Stimulated activated CD4-positive, alpha-beta T cell treated with anti-CD3 and anti-CD28 coated beads, Interleukin-12 subunit alpha, Interleukin-12 subunit beta, amount 100 ng/mL, for 24 hours (primary cell): ENCODE data around the gene FBXO31.
"Not testable (repeated sequence)": the region's sequence is repeated elsewhere in the genome, so short reads cannot be mapped to it uniquely, and the experiment has no call there.

Experiments used
- DNase-seq, 2 experiments: peaks; one replicate each; pipeline ENCODE4 v3.0.0-alpha.2; 2020; ENCODE audit warnings: low read depth in 2 of 2

FBXO31 gene

DNA sequence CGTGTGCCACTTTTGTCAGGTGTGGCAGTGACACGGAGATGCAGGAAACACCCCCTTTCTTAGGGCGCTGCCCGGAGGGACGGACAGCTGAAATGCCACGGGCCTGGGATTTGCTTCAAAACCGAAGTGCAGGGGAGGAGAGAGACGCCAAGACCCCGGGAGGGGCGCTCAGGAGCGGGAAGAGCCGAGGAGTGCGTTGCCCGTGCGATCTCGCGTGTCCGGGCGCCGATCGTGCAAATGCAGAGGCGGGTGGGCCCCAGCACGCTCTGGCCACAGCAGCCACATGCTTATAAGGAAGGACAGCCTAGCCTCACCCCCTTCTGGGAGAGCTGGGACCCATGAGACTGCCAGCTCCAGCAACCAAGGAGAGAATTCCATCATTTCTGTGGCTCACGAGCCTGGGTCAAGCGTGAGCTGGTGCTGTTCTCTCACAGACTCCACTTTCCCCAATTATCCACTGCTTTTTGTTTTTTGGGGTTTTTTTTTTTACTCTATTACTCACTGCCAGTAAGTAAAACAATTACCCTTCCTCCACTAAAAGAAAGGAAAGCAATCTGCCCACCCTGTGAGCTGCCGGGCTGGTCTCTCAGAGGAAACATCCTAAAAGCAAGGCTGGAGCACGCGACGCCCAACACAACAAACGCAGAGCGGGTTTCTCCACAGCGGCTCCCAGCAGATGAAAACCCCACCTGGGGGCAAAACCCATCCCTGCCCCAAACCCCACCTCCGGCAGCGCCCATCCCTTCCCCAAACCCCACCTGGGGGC lies 39.2 kb downstream of the FBXO31 start:
- DNase-seq = no peak

- no peak for DNase-seq
Measured at GRCh38 chr16:87343753-87344050, 39.9 kb downstream of the FBXO31 start.

DNA sequence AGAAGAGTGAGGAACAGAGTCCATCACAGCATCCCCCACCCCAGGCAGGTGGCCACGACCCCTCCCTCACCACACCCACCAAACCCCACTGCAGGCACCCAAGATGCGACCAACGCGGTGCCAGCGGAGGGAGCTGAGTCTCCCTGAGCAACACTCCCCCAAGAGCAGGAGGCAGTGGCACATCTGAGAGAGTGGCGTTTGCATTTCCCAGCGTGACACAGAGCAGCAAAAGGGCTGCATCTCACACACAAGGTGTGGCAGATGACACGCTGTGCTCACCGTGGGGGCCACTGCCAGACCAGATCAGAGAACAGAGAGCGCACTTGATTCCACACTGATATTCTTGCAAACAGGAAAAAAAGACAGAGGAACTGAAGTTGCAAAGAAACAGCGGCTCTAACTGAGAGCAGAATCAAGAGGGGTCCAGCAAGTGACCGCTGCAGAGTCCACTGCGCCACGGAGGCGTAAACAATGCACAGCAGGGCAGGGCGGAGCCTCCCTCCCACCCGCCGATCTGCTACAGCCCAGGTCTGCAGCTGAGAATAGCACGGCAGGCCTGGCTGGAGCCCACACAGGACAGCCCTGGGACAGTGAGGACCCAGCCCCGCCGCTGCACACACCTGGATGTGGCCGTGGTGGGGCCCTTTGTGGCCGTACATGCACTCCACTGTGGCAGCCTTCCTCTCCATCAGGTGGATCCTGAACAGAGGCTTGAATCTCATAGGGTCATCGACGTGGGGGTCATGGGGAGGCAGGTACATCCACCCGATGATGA lies 40.4 kb downstream of the FBXO31 start:
- no peak for DNase-seq

GRCh38 chr16:87342504-87342903 lies 41.1 kb downstream of the FBXO31 start:
- DNase-seq = no peak

DNA sequence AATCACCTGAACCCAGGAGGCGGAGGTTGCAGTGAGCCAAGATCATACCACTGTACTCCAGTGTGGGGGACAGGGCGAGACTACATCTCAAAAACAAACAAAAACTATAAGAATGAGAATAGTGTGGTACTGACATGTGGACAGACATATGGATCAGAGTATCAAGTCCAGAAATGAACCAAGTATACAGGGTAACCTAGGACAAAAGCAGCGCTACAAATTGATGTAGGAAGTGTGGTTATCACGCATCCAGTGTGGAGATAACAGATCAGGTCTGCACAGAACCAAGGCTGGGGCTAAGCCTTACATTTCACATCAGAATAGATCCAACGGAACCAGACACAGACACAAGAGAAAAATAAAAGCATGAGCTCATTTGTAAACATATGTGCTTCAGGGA lies 43.4 kb downstream of the FBXO31 start:
- DNase-seq = no peak

DNA sequence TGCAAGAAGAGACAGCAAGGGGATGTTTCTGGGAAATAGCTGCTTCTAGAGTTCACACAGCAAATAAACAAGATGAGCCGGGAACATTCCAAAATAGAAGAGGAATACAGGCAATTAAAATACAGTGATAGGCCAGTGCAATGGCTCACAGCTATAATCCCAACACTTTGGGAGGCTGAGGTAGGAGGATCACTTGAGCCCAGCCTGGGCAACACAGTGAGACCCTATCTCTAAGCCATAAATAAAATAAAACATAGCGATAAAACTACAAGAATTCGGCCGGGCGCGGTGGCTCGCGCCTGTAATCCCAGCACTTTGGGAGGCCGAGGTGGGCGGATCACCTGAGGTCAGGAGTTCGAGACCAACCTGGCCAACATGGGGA lies 43.9 kb downstream of the FBXO31 start:
- DNase-seq = not testable (repeated sequence)

DNA sequence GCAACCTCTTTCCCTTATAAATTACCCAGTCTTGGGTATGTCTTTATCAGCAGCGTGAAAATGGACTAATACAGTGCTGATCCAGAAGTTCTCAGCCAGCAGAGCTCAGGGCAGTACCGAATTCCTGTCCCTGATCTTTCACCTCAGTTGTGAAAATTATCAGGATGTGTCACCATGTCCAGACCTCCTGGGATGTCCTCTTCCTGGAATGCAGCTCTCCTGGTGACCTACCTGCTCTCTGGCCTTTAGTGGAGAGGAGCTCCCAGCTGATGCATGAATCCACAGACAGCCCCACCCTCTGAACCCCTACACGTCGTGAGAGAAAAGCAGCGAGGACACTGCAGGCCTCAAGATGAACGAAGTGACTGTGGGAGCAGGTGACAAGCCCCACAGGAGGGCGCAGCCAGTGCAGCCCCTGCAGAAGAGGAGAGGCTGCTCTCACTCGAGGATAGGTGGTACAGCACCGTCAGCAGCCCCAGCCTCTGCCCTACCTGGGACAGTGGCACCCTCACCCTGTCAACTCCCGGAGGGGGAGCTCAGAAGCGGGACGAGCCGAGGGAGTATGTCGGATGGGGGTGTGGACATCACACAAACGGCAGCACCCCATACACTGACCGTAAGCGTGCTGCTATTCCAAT lies 44.4 kb downstream of the FBXO31 start:
- DNase-seq = no peak

GRCh38 chr16:87338155-87338765 lies 45.3 kb downstream of the FBXO31 start:
- no peak for DNase-seq

GRCh38 chr16:87337262-87337771 lies 46.3 kb downstream of the FBXO31 start:
- DNase-seq = no peak

DNA sequence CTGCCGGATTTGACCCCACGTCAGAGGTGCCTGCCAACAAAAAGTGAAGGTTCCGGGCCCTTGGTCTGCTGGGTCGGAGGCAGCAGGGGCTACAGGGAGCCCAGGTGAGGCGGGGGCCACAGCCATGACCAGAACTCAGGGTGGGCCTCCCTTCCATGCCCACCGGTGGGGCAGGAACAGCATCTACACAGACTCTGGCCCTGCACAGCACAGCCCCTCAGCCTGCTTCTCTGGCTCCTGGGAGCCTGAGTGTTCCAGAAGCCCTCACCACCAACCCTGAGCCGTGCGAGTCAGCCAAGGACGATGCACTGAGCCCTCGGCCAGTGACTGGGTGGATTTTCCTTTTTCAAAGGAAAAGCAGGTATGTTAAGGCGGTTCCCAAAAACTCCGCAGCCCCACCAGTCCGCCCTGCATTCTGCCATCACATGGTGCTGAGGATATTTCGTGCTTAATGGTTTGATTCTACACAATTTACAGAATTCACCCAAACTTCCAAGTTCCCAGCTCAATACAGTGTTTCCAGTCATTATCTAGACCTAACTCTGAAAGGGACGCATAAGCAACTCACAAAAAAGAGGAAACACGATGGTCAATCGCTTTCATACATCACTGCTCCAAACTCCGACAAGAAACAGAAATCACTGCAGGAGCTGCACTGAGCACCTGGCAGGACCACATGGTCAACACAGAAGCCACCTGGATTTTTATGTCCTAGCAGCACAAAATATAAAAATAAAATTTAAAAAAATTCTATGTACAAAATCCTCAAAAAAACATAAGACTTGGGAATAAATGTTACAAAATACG lies 46.9 kb downstream of the FBXO31 start:
- DNase-seq = no peak

GRCh38 chr16:87335625-87336433 lies 47.7 kb downstream of the FBXO31 start:
- DNase-seq = no peak

GRCh38 chr16:87334651-87335624 lies 48.6 kb downstream of the FBXO31 start:
- no peak for DNase-seq

GRCh38 chr16:87333581-87334331 lies 49.8 kb downstream of the FBXO31 start:
- no peak for DNase-seq

DNA sequence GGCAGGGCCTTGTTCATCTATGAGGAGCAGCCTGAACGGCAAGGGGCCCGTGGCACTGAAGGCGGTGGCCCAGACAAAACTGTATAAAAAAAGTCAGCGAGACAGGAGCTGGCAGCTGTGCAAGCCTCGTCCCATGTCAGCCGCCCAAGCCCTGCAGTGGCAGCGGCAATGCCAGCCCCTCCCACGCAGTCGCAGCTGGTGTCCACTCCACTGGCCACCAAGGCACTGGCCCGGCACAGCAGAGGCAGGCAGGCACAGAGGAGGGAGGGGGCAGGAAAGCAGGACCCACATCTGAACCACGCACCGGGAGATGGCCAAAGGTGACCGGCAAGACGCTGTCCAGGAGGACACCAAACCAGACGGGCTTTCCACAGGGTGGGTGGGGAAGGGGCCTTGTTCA lies 50.5 kb downstream of the FBXO31 start:
- no peak for DNase-seq

- no peak for DNase-seq
Measured at GRCh38 chr16:87332150-87332549, 51.4 kb downstream of the FBXO31 start.

DNA sequence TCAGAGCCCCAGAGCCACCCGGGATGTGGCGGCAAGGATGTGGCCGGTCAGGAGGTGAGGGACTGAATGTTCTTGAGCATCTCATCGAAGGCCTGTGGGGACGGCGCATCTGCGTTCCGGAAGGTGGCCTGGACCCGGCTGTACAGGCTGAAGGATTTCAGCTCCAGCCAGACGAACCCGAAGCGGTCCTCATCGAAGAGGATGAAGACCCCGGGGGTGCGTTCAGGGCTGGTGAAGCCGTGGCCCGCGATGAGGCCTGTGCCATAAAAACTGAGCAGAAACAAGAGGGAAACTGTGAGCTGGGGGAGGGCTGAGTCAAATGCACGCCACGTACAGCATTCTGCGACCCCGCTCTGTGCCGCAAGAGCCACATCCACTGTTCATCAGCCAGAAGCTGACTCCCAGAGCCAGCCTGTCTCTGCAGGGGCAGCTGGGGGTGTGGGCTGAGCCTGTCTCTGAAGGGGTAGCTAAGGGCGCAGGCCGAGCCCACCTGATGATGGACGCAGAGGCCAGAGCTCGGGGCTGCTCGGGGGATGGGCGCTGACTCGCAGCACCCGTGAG lies 52.3 kb downstream of the FBXO31 start:
- no peak for DNase-seq

GRCh38 chr16:87330646-87331045 lies 52.9 kb downstream of the FBXO31 start:
- DNase-seq = no peak

DNA sequence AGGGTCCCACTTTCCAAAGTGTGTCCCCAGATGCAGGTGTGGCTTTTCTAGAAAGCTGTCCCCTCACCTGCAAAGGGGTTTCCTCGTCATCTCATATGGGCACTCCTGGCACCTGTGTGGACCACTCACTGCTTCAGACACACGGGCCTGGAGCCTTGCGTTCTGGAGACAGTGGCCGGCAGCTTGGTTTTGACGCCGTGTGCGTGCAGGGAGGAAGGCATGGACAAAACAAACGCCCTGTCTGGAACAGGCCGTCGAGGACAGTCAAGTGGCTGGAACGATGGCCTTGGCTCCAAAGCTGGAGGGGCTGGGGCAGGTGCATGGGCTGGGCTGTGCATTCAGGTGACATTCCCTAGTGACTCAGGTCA lies 53.3 kb downstream of the FBXO31 start:
- DNase-seq = no peak
